Breast epithelium (tissue), 4 donors: Measurements from ENCODE around the gene DSG2. TPM values are rescaled to one million over a fixed set of nuclear protein-coding genes. Genes with fewer than 3 reads are reported as not detected.

Experiments
- DNase-seq, 2 donors: peaks; one replicate each; pipeline ENCODE4 v3.0.0-alpha.2; 2019; ENCODE audit warnings: low spot score in 2 of 2
- H3K27ac ChIP-seq, 2 donors: fragments of 200-600 bp; sonication (generic) in 1 of 2; one replicate each; pipeline ENCODE4 v1.5.1; 2016 to 2019; ENCODE audit warnings: mild to moderate bottlenecking in 1 of 2
- H3K27me3 ChIP-seq, 2 donors: fragments of 200-600 bp; sonication (generic) in 1 of 2; one replicate each; pipeline versions ENCODE4 v1.5.1 to v1.6.0; 2017 to 2019; ENCODE audit warnings: control low read depth in 1 of 2, mild to moderate bottlenecking in 1 of 2
- H3K36me3 ChIP-seq: fragments of 200-600 bp; one replicate; pipeline ENCODE4 v1.5.1; 2019
- H3K4me1 ChIP-seq, 2 donors: fragments of 200-600 bp; sonication (generic); one replicate each; pipeline ENCODE4 v1.5.1; 2016 to 2019; ENCODE audit warnings: control low read depth in 1 of 2
- H3K4me3 ChIP-seq, 3 donors: fragments of 200-600 bp; sonication (generic); 1 replicate in 2 of 3; 2 replicates in 1 of 3; pipeline ENCODE4 v1.5.1; 2016 to 2019; ENCODE audit warnings: mild to moderate bottlenecking in 3 of 3, moderate library complexity in 2 of 3
- H3K9me3 ChIP-seq, 2 donors: fragments of 200-600 bp; sonication (generic) in 1 of 2; one replicate each; pipeline ENCODE4 v1.5.1; 2016 to 2019; ENCODE audit warnings: control low read depth in 1 of 2
- POLR2A ChIP-seq: fragments of 450-650 bp; IDR thresholded peaks from one replicate; pipeline ENCODE4 v1.6.1; 2016; ENCODE audit warnings: antibody characterized with exemption, mild to moderate bottlenecking, moderate library complexity
- POLR2AphosphoS5 ChIP-seq, 3 donors: sonication (generic); formaldehyde crosslinking; IDR thresholded peaks; one replicate each; pipeline ENCODE4 v1.6.1; 2017; ENCODE audit warnings: antibody characterized with exemption in 3 of 3
- intact Hi-C: fragments of 100-400 bp; cut with DNase I; formaldehyde crosslinking; loops from one replicate; pipeline ENCODE4 v1.15.1; 2023; ENCODE audit warnings: low total_unique reads
- total RNA-seq, 3 donors: library from RNA; depleted of rRNA; stranded (reverse); fragments of >200 nt; gene quantifications; one replicate each; pipeline ENCODE4 v1.1.0, GENCODE V29; 2016
- TF ChIP-seq, protein P1 (sequence below), 3 donors: fragments of 450-650 bp; IDR thresholded peaks; one replicate each; pipeline ENCODE4 v1.5.1; 2016 to 2017; ENCODE audit warnings: antibody characterized with exemption in 3 of 3, mild to moderate bottlenecking in 3 of 3, moderate library complexity in 3 of 3

DSG2 gene
- total RNA-seq = 100 to 1,000 TPM in 1 of 3 donors, 10 to 100 TPM in 2; 14.1 to 125 (median 61.3) TPM

DNA sequence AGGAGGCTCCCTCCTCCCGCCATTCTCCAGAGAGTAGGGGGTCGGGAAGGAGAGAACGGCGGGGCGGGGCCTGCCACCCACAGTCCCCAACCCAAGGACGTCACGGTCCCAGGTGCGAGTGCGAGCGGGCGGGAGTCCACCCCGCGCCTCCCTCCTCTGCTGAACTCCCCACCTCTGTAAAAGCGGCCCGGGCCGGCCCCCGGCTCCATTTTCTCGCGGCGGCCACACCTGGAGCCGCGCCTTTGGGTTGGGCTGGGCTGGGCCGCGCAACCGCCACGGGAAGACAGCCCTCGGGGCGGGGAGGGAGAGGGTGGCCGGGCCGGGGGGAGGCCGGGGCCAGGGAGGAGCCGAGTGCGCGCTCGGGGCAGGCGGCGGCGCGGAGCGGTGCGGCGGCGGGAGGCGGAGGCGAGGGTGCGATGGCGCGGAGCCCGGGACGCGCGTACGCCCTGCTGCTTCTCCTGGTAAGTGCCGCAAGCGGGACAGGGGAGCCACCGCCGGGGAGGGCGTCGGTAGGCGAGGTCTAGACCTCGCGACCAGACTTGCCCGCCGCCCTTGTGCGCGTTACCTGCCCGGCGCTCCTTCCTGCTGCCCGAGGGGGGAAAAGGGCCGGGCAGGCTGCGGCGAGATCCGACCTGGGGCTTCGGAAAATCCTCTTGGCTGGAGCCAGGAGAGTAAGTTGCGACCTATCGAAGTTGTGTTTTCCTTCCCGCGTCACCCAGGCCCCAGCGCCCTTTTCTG is at the start of gene DSG2:
TSS of gene DSG2 (plus strand) at position 342 of the 738 bp plus-strand sequence. CDS start at position 417, 75 bp downstream.
- intact Hi-C loops = no loop called here
- peak; percentile 78 to 84 for DNase-seq
- Histone ChIP-seq H3K4me3 (peak within 1 kb of the TSS; percentile 55 to 78 (median 77)), H3K27me3 (no peaks in the 10 kb centered on the region), H3K9me3 (no peaks in the 10 kb centered on the region), H3K27ac (peak within 1 kb of the TSS; percentile 94 to 97), H3K4me1 (peaks cover 0 to 4% of the 10 kb centered on the region in 2 donors), H3K36me3 (no peaks in the 10 kb centered on the region)
- TF ChIP-seq POLR2AphosphoS5 (IDR thresholded peaks at IDR 0.05) (peak in 1 of 3 donors; percentile 70), POLR2A (no peak)

DNA sequence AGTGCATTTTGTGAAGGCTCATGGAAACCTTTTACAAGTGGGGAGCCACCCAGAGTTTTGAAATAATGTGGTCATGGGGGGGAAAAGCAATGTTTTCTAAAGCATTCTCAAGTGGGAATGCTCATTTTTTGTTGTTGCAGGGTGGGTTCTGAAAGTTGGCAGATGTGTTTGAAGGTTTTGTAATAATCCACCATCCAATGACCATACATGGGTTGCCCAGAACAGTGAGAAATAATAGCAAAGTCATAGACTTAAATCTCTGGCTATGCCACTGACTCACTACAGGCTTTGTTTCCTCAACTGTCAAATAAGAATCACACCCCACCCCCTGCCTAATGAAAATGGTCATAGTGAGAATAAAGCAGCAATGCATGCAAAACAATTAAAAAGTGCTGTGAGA is 47.6 kb upstream of the DSG2 start:
- H3K27ac ChIP-seq = no peak overlapping the region
- no peaks in the 10 kb centered on the region for H3K9me3 ChIP-seq
- TF ChIP-seq, protein P1, sequence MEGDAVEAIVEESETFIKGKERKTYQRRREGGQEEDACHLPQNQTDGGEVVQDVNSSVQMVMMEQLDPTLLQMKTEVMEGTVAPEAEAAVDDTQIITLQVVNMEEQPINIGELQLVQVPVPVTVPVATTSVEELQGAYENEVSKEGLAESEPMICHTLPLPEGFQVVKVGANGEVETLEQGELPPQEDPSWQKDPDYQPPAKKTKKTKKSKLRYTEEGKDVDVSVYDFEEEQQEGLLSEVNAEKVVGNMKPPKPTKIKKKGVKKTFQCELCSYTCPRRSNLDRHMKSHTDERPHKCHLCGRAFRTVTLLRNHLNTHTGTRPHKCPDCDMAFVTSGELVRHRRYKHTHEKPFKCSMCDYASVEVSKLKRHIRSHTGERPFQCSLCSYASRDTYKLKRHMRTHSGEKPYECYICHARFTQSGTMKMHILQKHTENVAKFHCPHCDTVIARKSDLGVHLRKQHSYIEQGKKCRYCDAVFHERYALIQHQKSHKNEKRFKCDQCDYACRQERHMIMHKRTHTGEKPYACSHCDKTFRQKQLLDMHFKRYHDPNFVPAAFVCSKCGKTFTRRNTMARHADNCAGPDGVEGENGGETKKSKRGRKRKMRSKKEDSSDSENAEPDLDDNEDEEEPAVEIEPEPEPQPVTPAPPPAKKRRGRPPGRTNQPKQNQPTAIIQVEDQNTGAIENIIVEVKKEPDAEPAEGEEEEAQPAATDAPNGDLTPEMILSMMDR (IDR thresholded peaks at IDR 0.05) = no peak
- no peak for TF ChIP-seq POLR2A
- no peak for TF ChIP-seq POLR2AphosphoS5 (IDR thresholded peaks at IDR 0.05)
- no peaks in the 10 kb centered on the region for H3K36me3 ChIP-seq
- intact Hi-C loops = no loop called here
- peak overlapping the region in 1 of 3 donors; percentile 51 for H3K4me3 ChIP-seq
- no peaks in the 10 kb centered on the region for H3K27me3 ChIP-seq
- no peaks in the 10 kb centered on the region for H3K4me1 ChIP-seq
- DNase-seq = no peak

DNA sequence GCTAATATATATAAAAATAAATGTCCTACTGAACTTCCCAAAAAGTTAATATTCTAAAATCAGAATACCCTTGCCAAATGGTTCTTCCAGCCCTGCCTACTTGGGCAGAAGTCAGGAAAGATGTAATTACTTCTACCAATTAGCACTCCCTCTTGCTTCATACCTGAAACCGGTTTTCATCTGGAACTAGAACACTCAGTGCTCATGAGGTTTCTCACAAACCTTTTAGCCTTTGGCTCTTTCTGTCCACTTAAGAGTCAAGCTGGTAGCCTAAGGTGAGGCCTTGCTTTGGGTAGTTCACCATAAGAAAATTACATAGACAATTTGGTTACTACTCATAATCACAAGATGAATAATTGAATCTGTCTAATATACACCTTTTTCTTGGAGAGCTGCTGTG is 46.4 kb upstream of the DSG2 start:
- Histone ChIP-seq H3K36me3 (no peaks in the 10 kb centered on the region), H3K4me1 (no peaks in the 10 kb centered on the region), H3K27me3 (no peaks in the 10 kb centered on the region), H3K9me3 (no peaks in the 10 kb centered on the region), H3K27ac (peak overlapping the region; percentile 68 to 88), H3K4me3 (peak overlapping the region in 1 of 3 donors; percentile 19)
- DNase-seq = peak in 1 of 2 donors; percentile 39
- TF ChIP-seq, protein P1 (IDR thresholded peaks at IDR 0.05) = no peak
- no peak for TF ChIP-seq POLR2AphosphoS5 (IDR thresholded peaks at IDR 0.05)
- TF ChIP-seq POLR2A = no peak
- intact Hi-C loops = no loop called here

DNA sequence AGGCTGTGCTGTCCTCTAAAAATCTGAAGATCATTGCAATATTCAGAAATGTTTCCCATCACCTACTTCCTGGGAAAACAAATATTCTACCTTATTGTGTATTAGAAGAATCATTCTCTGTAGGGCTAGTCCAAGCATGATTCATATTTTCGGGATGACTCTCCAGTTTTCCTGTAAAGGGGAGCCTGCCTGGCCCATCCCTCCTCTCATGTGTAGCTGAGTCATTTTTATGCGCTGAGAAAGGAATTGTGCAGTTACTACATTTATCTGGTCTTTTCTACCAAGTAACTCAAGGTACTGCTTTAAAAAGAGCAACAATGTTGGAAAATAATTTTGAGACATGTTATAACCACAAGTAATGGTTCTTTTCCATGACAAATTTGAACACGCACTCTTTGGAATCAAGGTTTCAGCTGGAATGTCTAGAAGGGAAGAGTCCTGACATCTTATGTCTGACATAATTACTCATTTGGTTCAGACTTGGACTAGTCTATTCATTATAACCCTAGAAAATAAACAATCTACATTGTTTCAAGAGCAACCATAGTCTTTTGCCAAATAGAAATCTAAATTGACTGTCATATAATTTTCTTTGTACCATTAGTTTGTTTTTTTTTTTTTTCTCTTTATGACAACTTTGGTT is 43.8 kb upstream of the DSG2 start:
- TF ChIP-seq POLR2AphosphoS5 (IDR thresholded peaks at IDR 0.05) (no peak), POLR2A (no peak)
- TF ChIP-seq, protein P1 (IDR thresholded peaks at IDR 0.05) = no peak
- Histone ChIP-seq H3K27me3 (no peaks in the 10 kb centered on the region), H3K4me1 (no peaks in the 10 kb centered on the region), H3K4me3 (no peak overlapping the region), H3K27ac (peak overlapping the region; percentile 63 to 74), H3K36me3 (no peaks in the 10 kb centered on the region), H3K9me3 (no peaks in the 10 kb centered on the region)
- peak in 1 of 2 donors; percentile 54 for DNase-seq
- intact Hi-C loops = no loop called here

DNA sequence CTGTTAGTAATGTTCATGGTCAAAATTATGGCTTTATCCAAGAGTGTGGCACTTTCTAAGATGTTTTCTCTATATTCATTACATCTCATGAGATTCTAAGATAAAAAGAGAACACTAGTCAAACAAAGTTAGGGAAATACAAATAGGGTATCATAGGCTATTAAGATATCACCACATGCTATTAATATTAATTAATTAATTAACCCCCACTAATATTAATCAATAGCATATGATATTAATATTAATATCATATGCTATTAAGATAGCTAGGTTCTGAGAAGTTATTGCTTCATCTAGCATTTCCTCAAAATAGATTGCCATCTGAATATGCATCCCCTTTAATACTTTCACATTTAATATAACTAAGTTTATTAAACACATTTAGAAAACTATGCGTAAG is 28.3 kb upstream of the DSG2 start:
- no peak overlapping the region for H3K4me3 ChIP-seq
- no peaks in the 10 kb centered on the region for H3K36me3 ChIP-seq
- no peaks in the 10 kb centered on the region for H3K27me3 ChIP-seq
- no peak overlapping the region for H3K27ac ChIP-seq
- no peaks in the 10 kb centered on the region for H3K4me1 ChIP-seq
- intact Hi-C loops = loop anchor here (2.0 kb wide), 1 partner anchor 47 kb away; no protein-coding TSS in a partner anchor
- TF ChIP-seq POLR2A = no peak
- no peak for TF ChIP-seq POLR2AphosphoS5 (IDR thresholded peaks at IDR 0.05)
- TF ChIP-seq, protein P1 (IDR thresholded peaks at IDR 0.05) = no peak
- no peak for DNase-seq
- no peaks in the 10 kb centered on the region for H3K9me3 ChIP-seq
